ENCODE measurements around the gene CARF. TPM values are rescaled to one million over a fixed set of nuclear protein-coding genes. Genes with fewer than 3 reads are reported as not detected.
A peak's percentile ranks its signal among the peaks of the same experiment; 100 is the strongest.

The CARF gene
- total and polyA plus RNA-seq, 11 donors, result 0.79 to 12.2 (median 6.9) TPM

- Histone ChIP-seq H3K4me1 (peaks cover 0 to 46% (median 21%) of the 10 kb centered on the region in 12 donors), H3K4me3 (peak within 1 kb of the TSS; percentile 78 to 94 (median 87)), H3K36me3 (no peaks in the 10 kb centered on the region), H3K27me3 (no peaks in the 10 kb centered on the region), H3K27ac (peak within 1 kb of the TSS; percentile 90 to 99 (median 95)), H3K9me3 (no peaks in the 10 kb centered on the region)
- intact Hi-C loops (cut with DNase I), result loop anchor here in 3 of 10 donors (5.0 to 10.0 kb wide), 4 partner anchors 100 to 640 kb away; partner anchors contain the start of genes CARF (in 2 of the 3), WDR12 (in 2 of the 3), BMPR2 (in 1 of the 3) and FAM117B (in 1 of the 3)
- DNase-seq (peak; percentile 98 to 99 (median 98)), ATAC-seq (peak; percentile 98)
- 0 to 1% (median 1%) methylated on average over 21 to 59 of the region's 59 CpGs for WGBS, 4 donors
- peak in 1 of 2 donors; percentile 71 for TF ChIP-seq POLR2A (IDR thresholded peaks at IDR 0.05)
- no peak for TF ChIP-seq CTCF (IDR thresholded peaks at IDR 0.05)
Measured at GRCh38 chr2:203014456-203015199, 102.6 kb downstream of the CARF start, which contains the start of gene NBEAL1. TSS of gene NBEAL1 (plus strand) at chr2:203014875. CDS start at chr2:203016385, 1,510 bp downstream.

- H3K36me3 ChIP-seq, result no peaks in the 10 kb centered on the region
- ATAC-seq (no peak), DNase-seq (no peak)
- 42 to 64% (median 49%) methylated on average over 3 of the region's 3 CpGs for WGBS, 4 donors
- intact Hi-C loops (cut with DNase I), result loop anchor here in 3 of 10 donors (10.0 kb wide), 3 partner anchors 102 to 642 kb away; partner anchors contain the start of genes BMPR2 (in 1 of the 3), CARF (in 1 of the 3), FAM117B (in 1 of the 3) and WDR12 (in 1 of the 3)
- peaks cover 0 to 57% (median 33%) of the 10 kb centered on the region in 12 donors for H3K4me1 ChIP-seq
- TF ChIP-seq POLR2A (IDR thresholded peaks at IDR 0.05), result no peak
- no peak for TF ChIP-seq CTCF (IDR thresholded peaks at IDR 0.05)
- H3K27me3 ChIP-seq, result no peaks in the 10 kb centered on the region
- H3K27ac ChIP-seq, result peak overlapping the region in 8 of 12 donors; percentile 90 to 99 (median 98)
- peak overlapping the region in 11 of 12 donors; percentile 0 to 94 (median 88) for H3K4me3 ChIP-seq
- no peaks in the 10 kb centered on the region for H3K9me3 ChIP-seq
Measured at GRCh38 chr2:203016716-203017115, 104.6 kb downstream of the CARF start.

GRCh38 chr2:203018181-203018580 lies 106.1 kb downstream of the CARF start:
- intact Hi-C loops (cut with DNase I), result loop anchor here in 3 of 10 donors (10.0 kb wide), 3 partner anchors 103 to 643 kb away; partner anchors contain the start of genes BMPR2 (in 1 of the 3), CARF (in 1 of the 3), FAM117B (in 1 of the 3) and WDR12 (in 1 of the 3)
- Histone ChIP-seq H3K9me3 (no peaks in the 10 kb centered on the region), H3K4me3 (peak overlapping the region; percentile 10 to 94 (median 87)), H3K4me1 (peaks cover 0 to 71% (median 46%) of the 10 kb centered on the region in 12 donors), H3K27ac (peak overlapping the region in 10 of 12 donors; percentile 4 to 99 (median 96)), H3K36me3 (no peaks in the 10 kb centered on the region), H3K27me3 (no peaks in the 10 kb centered on the region)
- no peak for DNase-seq
- no peak for TF ChIP-seq CTCF (IDR thresholded peaks at IDR 0.05)
- no peak for TF ChIP-seq POLR2A (IDR thresholded peaks at IDR 0.05)
- 2 to 14% (median 7%) methylated on average over 1 of the region's 1 CpG for WGBS, 4 donors
- no peak for ATAC-seq

- H3K4me1 ChIP-seq, result peaks cover 0 to 75% (median 52%) of the 10 kb centered on the region in 12 donors
- DNase-seq (no peak), ATAC-seq (no peak)
- WGBS, 4 donors, result 60 to 76% (median 64%) methylated on average over 2 of the region's 2 CpGs
- H3K4me3 ChIP-seq, result peak overlapping the region in 10 of 12 donors; percentile 10 to 94 (median 90)
- no peak for TF ChIP-seq POLR2A (IDR thresholded peaks at IDR 0.05)
- peak in 3 of 12 donors; percentile 8 to 31 (median 30) for TF ChIP-seq CTCF (IDR thresholded peaks at IDR 0.05)
- no peaks in the 10 kb centered on the region for H3K9me3 ChIP-seq
- H3K36me3 ChIP-seq, result no peaks in the 10 kb centered on the region
- peak overlapping the region in 9 of 12 donors; percentile 26 to 99 (median 96) for H3K27ac ChIP-seq
- no peaks in the 10 kb centered on the region for H3K27me3 ChIP-seq
- intact Hi-C loops (cut with DNase I), result loop anchor here in 3 of 10 donors (10.0 kb wide), 3 partner anchors 104 to 644 kb away; partner anchors contain the start of genes BMPR2 (in 1 of the 3), CARF (in 1 of the 3), FAM117B (in 1 of the 3) and WDR12 (in 1 of the 3)
Measured at GRCh38 chr2:203019142-203019541, 107.1 kb downstream of the CARF start.
